Measurements from ENCODE around the gene PAK4. TPM values are rescaled to one million over a fixed set of nuclear protein-coding genes. Genes with fewer than 3 reads are reported as not detected.

Gene PAK4
- polyA plus RNA-seq, 3 donors: 13.2 to 23.7 (median 14.2) TPM

DNA sequence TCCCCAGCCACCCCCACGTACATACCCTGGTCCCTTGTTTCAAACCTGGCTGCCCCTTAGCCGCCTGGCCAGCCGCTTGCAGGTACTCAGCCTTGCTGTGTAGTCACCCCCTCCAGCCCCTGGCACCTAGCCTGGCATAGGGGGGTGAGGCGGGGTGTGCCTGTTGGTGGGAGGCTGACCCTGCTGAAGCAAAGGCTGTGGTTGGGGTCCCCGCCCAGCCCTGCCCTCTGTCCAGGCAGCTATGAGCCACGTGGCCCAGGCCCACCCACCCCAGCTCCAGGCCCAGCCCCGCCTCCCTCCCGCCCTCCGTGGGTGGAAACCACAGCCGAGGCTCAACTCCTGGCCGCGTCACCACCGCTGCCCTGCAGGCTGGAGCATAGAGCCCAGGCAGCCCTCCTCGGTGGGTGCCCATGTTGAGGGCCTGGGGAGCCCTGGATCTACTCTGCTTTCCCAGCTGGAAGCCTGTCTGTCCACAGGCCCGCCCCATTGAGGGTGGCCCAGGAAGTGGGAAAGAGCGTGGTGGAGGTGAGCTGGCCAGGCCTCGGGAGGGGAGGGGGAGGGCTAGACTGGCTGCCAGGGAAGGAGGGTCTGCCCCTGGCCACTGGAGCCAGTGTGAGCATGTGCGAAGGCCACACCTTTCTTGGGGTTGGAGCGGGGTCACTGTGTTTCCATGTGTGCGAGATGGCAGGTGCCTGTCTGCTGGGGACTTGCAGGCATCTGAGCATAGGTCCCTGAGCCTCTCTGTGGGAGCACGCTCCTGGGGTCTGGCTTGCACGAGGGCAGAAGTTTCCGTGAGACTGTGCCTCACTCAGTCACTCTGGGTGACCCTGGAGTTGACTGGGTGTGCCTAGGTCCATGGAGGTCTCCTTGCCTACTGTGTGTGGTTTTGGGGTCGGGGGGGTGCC is 31.0 kb downstream of the PAK4 start:
- H3K27ac ChIP-seq (ENCODE audit: low read depth, low read length): no peak overlapping the region
- 22 to 59% (median 43%) methylated on average over 17 to 24 of the region's 24 CpGs for WGBS, 3 donors

DNA sequence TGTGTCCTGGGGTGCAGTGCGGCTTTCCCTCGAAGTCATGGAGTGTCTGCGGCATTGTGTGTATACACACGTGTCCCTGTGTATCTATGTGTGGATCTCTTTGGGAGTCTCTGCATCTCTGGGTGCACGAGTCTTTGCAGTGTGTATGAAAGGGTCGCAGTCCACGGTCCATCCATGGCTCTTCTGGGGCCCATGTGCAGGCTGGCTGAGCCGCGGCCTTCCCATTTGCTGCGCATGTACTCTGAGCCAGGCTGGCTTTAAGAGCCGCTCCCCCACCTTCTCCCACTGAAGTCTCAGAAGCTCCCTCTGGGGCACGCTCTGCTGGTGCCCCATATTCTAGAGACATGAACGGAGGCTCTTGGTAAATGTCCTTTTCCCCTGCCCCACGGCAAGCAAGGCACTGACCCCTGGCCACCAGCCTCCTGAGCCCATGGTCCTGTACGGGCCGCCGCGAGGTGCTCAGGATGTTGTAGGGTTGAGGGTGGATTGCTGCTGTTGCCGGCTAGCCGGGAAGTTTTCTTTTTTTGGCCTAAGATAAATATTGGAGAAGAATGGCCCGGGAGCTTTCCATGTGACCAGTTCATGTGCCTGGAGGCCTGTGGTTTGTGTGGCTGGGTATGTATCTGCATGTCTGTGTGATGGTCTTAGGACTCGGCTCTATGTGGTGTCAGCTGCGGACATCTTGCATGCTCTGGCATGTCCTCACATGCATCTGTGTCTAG is 31.9 kb downstream of the PAK4 start:
- WGBS, 3 donors: 53 to 77% (median 74%) methylated on average over 23 of the region's 23 CpGs
- no peak overlapping the region for H3K27ac ChIP-seq (ENCODE audit: low read depth, low read length)

DNA sequence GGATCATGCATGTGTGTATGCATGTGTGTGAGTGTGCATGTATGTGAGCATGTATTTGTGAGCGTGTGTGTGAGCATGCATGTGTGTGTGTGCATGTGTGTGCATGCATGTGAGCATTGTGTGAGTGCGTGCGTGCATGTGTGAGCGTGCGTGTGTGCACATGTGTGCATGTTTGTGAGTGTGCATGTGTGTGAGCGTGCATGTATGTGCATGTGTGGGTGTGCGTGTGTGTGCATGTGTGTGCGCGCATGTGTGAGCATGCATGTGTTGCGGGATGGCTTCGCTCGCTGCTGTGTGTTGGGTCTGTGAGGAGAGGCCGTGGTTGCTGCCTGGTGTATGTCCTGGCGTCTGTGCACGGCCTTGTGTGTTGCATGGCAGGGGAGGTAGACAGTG is 32.4 kb downstream of the PAK4 start:
- H3K27ac ChIP-seq (ENCODE audit: low read depth, low read length): no peak overlapping the region
- 88 to 94% (median 93%) methylated on average over 15 of the region's 15 CpGs for WGBS, 3 donors

DNA sequence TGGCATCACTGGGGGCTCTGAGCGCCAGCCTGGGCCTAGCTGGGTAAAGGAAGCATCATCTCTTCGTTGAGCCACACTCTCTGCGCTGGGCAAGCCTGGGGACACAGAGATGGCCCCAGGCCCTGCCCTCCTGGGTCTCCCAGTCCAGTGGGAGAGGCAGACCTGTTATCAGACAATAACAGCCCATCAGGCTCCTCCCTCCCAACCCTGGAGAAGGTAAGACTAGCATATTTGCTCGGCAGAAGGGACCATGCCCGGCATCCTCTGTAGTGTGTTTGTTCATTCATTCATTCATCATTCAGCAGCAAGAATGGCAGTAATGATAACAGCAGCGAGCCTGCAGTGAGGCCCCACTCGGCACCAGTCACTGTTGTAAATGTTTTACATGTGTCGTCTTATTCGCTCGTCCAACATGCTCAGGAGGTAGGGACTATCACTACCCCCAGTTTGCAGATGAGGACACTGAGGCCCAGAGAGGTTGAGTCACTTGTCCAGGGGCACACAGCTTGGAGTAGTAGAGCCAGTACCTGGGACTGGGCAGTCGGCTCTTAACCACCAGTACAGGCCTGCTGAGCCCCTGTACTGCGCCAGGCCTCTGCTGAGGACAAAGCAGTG is 33.2 kb downstream of the PAK4 start:
- 64 to 88% (median 88%) methylated on average over 12 of the region's 12 CpGs for WGBS, 3 donors
- no peak overlapping the region for H3K27ac ChIP-seq (ENCODE audit: low read depth, low read length)

DNA sequence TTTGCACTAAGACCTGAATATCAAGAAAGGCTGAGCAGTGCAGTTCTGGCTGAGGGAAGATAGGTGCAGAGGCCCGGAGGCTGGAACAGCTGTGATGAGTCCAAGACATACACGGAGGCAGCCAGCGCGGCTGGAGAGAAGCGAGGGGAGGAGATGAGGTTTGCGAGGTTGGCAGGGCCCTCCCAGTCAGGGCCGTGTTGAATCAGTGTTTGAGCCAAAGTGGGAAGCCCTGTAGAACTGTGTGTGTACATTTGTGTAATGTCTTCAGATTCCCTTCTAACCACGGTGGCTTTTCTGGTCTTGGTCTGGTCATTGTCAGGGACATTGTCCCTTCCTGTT is 34.9 kb downstream of the PAK4 start:
- no peak overlapping the region for H3K27ac ChIP-seq (ENCODE audit: low read depth, low read length)

DNA sequence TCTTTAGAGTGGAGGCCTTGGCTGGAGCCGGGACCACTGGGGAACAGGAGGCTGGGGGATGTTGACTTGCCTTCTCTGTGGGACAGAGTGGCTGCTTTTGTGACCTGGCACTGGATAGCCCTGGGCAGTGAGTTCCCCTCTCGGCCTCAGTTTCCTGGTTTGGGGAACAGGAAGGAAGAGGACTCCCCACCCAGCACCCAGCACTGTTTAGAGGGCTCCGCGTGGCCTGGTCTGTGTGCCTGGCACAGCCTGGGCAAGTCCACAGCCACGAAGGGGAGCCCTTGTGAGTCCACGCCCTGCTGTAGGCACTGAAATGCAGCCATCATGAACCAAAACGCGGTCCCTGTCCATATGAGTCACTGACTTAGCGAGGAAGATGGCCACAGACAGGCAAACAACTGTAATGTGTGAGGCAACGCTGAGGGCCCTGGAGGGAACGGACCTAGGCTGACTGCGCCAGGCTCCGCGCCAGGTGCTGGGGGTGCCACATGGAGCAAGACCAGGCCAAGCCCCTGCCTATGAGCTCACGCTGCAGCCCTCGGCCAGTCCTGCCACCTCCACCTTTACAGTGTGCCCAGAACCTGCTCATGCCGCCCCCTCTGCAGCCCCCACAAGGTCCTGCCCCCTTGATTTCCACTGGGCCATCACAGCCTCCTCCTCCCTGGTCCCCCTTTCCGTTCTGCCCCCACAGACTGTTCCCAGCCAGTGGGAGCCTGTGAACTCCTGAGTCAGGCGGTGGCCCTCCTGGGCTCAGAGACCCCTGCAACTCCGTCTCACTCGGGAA is 35.5 kb downstream of the PAK4 start:
- no peak overlapping the region for H3K27ac ChIP-seq (ENCODE audit: low read depth, low read length)
- 75 to 76% (median 76%) methylated on average over 21 of the region's 21 CpGs for WGBS, 3 donors

More for the DNA sequence above, 34.9 kb downstream of the PAK4 start:
- 13 to 42% (median 38%) methylated on average over 8 of the region's 8 CpGs for WGBS, 3 donors

DNA sequence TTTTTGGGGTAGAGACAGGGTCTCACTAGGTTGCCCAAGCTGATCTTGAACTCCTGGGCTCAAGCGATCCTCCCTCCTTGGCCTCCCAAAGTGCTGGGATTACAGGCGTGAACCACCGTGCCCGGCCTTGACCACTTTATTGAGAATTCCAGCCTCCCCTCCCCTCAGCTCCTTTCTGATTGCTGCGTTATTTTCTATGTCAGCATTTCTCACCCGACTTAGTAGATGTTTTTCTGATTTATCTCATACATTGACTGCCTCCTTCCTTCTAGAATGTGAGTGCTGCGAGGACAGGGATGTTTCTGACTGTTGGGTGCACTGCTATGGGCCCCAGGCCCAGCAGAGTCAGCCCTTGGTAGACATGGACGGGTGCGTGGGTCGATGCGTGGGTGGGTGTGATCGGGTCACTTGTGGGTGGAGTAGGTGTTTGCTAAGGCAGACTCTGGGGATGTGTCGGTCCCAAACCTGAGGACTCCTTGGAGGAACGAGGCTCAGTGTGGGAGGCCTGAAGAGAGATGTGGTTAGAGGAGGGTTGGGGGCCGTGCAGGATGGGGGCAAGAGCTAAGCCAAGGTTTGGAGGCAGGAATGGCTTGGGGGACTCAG is 37.0 kb downstream of the PAK4 start:
- WGBS, 3 donors: 69 to 84% (median 78%) methylated on average over 15 of the region's 15 CpGs

DNA sequence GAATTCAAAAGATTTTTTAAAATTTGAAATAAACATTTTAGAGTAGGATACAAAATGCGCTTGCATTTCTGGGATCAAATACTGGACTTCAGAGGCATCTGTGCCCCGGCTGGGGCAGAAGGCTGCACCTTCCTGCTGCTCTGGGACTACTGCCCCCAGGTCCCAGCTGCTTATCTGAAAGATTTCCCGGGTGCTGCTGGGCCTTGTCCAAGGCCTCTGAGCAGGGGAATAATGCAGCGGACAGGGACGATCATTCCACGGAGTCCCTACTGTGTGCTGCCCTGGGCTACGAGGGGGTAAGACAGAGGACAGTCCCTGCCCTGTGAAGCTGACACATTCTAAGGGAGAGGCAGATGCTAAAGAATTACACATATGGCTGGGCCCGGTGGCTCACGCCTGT is 38.0 kb downstream of the PAK4 start:
- 42 to 90% (median 88%) methylated on average over 9 of the region's 9 CpGs for WGBS, 3 donors

More for the DNA sequence above, 37.0 kb downstream of the PAK4 start:
- H3K27ac ChIP-seq (ENCODE audit: low read depth, low read length): no peak overlapping the region

DNA sequence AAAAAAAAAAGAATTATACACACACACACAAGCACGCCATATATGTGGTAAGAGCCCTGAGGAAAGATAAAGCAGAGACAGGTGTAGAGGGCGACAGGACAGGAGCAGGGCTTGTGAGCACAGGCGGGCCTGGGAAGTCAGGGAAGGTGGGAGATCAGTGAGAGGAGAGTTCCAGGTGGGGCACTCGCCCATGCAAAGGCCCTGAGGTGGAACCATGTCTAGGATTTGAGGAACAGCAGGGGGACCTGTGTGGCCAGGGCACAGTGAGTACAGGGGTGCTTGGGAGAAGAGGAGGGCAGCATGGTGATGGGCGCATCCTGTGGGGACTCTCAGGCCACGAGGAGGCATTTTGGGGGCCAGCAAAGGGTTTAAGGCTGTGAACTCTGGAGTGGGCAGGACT is 38.7 kb downstream of the PAK4 start:
- H3K27ac ChIP-seq (ENCODE audit: low read depth, low read length): no peak overlapping the region
- WGBS, 3 donors: 92 to 97% (median 93%) methylated on average over 6 of the region's 6 CpGs

More for the DNA sequence above, 38.0 kb downstream of the PAK4 start:
- H3K27ac ChIP-seq (ENCODE audit: low read depth, low read length): no peak overlapping the region

DNA sequence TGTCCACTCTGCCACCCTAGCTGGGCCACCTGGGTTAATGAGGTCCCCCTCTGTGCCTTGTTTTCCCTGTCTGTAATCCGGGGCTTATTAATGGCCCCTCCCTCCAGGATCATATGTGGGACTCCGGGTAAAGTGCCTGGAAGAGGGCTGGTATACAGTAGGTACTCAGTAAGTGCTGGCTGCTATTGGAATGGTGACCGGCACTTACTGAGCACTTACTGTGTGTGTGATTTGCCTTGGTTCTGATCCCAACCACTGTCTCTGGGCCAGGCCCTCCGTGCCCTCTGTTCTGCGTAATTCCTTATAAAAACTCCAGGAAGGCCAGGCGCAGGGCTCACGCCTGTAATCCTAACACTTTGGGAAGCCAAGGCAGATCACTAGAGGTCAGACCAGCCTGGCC is 40.3 kb downstream of the PAK4 start:
- WGBS, 3 donors: 95 to 97% (median 96%) methylated on average over 7 of the region's 7 CpGs
- H3K27ac ChIP-seq (ENCODE audit: low read depth, low read length): no peak overlapping the region

DNA sequence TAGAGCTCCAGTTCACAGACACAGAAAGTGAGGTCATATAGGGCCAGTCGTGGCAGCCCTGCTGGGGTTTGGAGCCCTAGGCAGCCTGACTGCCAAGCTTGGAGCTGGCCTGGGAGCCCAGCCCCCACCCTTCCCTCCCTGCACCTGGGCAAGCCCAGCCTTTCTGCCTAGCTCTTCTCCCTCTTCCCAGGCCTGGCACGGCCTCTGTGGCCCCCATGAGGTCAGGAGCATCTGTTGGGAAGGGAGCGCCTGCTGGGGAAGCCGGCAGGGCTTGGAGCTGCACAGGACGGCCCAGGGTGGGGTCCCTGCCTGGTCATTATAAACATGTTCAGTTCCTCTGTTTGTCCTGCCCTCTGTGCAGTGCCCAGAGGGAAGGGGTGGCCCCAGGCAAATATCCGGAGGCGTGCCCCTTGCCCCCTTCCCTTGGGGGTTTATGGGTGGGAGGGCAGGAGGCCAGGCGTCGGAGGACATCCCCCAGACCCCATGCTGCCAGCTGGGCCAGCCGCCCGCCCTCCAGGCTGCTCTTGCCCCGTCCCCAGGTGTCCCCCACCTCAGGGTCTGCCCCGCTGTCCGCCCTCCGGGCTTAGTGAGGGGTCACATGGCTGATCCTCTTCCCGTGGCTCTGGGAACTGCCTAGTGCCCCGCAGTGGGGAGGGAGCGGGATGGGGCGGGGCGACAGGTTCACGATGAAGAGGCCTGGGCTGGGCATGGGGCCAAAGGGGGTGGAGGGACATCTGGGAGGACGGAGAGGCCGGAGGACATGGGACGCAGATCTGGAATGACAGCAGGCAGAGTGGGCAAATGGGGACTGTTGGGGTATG is 41.2 kb downstream of the PAK4 start:
- H3K27ac ChIP-seq (ENCODE audit: low read depth, low read length): no peak overlapping the region
- 32 to 58% (median 47%) methylated on average over 23 to 24 of the region's 24 CpGs for WGBS, 3 donors

DNA sequence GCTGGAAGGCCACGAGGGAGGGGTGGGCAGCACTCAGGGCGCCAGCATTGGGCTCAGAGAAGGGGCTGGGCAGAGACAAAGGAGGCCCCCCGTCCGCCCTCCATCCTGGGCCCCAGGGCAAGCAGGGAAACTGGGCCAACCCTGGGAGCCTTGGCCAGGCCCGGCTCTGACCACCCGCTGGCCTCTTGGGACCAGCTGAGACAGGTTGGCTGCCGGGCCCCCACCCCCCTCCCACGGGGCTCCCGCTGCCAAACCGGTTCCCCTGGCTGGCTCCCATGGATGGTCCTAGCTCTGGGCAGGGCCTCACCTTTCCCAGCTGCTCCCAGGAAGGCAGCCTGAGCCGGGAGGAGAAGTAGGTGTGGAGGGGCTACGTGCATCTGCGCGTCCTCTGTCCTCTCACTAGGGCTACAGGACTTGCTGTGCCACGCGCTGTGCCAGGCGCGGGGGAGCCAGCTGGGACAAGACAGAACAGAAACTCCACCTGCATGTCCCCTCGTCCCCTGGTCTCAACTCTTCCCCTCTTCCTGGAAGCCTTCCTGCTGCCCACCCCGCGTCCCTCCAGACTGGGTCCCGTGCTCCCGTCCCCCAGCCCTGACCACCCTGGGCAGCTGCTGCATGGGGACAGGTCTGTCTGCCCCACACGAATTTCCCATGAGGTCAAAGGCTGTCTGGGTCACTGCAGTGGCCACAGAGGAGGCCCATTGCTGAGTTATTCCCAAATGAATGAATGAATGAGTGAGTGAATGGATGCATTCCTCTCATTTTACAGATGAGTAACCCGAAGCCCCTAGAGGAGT is 42.1 kb downstream of the PAK4 start:
- no peak overlapping the region for H3K27ac ChIP-seq (ENCODE audit: low read depth, low read length)
- 43 to 85% (median 82%) methylated on average over 22 to 25 of the region's 25 CpGs for WGBS, 3 donors

DNA sequence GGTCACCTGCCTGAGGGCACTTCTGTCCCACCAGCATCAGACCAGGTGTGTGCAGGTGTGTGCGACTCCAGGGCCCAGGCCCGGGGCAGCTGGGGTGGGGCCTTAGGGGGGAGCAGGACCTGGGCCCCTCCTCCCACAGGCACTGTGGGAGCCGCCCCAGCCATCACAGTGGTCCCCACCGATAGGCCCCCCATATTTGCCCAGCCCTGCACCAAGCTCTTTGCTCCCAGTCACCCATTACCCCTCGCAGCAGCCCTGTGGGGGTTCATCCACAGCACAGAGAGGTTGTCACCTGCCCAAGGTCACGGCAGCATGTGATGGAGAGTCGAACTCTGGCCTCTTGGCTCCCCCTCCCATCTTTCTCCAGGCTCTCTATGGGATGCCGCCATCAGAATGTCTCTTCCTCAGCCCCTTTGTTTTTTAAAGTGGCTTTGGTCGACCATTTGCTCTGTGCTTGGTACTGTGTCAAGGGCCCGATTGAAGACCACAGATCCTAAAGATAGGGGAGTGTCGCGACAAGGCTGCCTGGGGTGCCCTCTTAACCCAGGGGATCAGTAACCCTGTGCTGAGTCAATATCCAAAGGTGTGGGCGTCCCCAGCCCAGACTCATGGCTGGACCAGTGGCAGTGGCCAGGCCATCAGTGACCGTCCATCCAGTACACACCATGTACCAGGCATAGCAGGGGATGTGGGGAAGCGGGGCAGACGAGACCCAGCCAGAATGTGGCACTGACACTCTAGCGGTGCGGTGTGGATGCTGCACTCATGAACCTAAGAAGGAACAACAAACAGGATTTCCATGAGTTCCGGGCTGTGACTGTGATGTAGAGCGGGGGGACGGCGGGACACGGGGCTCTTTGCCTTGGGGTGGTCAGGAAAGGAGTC is 42.9 kb downstream of the PAK4 start:
- no peak overlapping the region for H3K27ac ChIP-seq (ENCODE audit: low read depth, low read length)
- WGBS, 3 donors: 83 to 90% (median 90%) methylated on average over 22 to 23 of the region's 23 CpGs

DNA sequence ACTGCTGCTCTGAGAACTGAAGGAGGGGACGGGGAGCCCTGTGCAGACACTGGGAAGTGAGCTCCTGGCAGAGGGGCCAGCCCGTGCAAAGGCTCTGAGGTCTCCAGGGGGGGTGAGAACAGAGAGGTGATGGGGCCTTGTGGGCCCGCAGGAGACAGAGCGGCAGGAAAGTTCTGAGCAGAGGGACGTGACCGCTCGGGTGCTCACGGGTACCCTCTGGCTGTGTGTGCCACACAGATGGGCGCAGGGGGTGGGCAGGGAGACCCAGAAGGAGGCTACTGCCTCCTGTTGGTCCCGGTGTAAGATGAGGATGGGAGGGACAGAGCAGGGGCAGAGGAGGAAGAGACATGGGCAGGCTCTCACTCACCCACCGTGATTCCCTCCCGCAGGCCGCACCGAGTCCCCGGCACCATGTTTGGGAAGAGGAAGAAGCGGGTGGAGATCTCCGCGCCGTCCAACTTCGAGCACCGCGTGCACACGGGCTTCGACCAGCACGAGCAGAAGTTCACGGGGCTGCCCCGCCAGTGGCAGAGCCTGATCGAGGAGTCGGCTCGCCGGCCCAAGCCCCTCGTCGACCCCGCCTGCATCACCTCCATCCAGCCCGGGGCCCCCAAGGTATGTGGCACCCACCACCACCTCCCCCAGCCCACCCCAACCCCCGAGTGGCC is 43.7 kb downstream of the PAK4 start:
- no peak overlapping the region for H3K27ac ChIP-seq (ENCODE audit: low read depth, low read length)
- WGBS, 3 donors: 92 to 96% (median 93%) methylated on average over 31 to 36 of the region's 36 CpGs
